Esophagus muscularis mucosa (tissue), 4 donors: Measurements from ENCODE around the gene IPO9.

ENCODE experiments used
- EP300 ChIP-seq: sonication (generic); formaldehyde crosslinking; IDR thresholded peaks from one replicate; pipeline ENCODE4 v1.6.1; 2017; ENCODE audit warnings: antibody characterized with exemption
- POLR2A ChIP-seq: fragments of 450-650 bp; IDR thresholded peaks from one replicate; pipeline ENCODE4 v1.6.1; 2017; ENCODE audit warnings: antibody characterized with exemption, moderate library complexity, mild to moderate bottlenecking, low read depth
- POLR2AphosphoS5 ChIP-seq, 2 donors: sonication (generic); formaldehyde crosslinking; IDR thresholded peaks; one replicate each; pipeline ENCODE4 v1.6.1; 2017; ENCODE audit warnings: antibody characterized with exemption in 2 of 2
- TF ChIP-seq, protein P1 (sequence below), 3 experiments: fragments of 200-600 bp in 2 of 3; fragments of 450-650 bp in 1 of 3; sonication (generic) in 2 of 3; IDR thresholded peaks; one replicate each; pipeline ENCODE4 v1.5.1; 2017 to 2019; ENCODE audit warnings: antibody characterized with exemption in 3 of 3, mild to moderate bottlenecking in 2 of 3, moderate library complexity in 1 of 3

DNA sequence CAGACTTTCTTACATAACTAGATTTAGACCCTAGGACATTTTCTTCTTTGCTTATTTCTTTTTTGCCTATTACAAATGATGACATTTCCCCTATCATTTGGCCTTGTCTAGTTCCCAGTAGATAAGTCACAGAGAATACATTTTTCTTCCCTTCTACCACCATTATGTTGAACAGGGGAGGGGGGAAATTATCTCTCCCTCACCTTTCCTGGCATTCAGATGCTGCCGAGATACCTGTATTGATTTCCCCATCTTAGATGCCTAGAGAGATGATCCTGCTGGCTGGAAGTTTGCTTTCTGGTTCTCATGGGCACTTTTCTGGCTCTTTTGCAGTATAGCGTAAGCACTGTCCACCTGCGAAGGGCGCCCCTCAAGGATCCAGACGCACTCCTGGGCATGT lies 5.7 kb downstream of the IPO9 start:
- TF ChIP-seq, protein P1, sequence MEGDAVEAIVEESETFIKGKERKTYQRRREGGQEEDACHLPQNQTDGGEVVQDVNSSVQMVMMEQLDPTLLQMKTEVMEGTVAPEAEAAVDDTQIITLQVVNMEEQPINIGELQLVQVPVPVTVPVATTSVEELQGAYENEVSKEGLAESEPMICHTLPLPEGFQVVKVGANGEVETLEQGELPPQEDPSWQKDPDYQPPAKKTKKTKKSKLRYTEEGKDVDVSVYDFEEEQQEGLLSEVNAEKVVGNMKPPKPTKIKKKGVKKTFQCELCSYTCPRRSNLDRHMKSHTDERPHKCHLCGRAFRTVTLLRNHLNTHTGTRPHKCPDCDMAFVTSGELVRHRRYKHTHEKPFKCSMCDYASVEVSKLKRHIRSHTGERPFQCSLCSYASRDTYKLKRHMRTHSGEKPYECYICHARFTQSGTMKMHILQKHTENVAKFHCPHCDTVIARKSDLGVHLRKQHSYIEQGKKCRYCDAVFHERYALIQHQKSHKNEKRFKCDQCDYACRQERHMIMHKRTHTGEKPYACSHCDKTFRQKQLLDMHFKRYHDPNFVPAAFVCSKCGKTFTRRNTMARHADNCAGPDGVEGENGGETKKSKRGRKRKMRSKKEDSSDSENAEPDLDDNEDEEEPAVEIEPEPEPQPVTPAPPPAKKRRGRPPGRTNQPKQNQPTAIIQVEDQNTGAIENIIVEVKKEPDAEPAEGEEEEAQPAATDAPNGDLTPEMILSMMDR (IDR thresholded peaks at IDR 0.05): no peak
- TF ChIP-seq EP300 (no peak), POLR2A (no peak), POLR2AphosphoS5 (IDR thresholded peaks at IDR 0.05) (no peak)
